Activated effector memory CD4-positive, alpha-beta T cell treated with Interleukin-2 at 50 U/mL for 16 hours (primary cell): ENCODE data around the gene NPB.

Experiments used
- DNase-seq: peaks from one replicate; pipeline ENCODE4 v3.0.0-alpha.2; 2020

NPB gene

GRCh38 chr17:81927653-81928543 is 25.9 kb downstream of the NPB start, which contains the start of gene MAFG:
Gene MAFG, minus strand, starts transcription at chr17:81927735. Its CDS starts 4,550 bp downstream, at chr17:81923185.
- peak; percentile 80 for DNase-seq

- DNase-seq: no peak
Observed at GRCh38 chr17:81928544-81929252, 26.7 kb downstream of the NPB start.

- DNase-seq: no peak
Observed at GRCh38 chr17:81929253-81930141, 27.5 kb downstream of the NPB start.

- no peak for DNase-seq
Observed at GRCh38 chr17:81930142-81931125, 28.4 kb downstream of the NPB start.

- no peak for DNase-seq
Observed at GRCh38 chr17:81931189-81931556, 29.1 kb downstream of the NPB start.

GRCh38 chr17:81931557-81932332 is 29.7 kb downstream of the NPB start:
- DNase-seq: no peak

GRCh38 chr17:81932333-81932983 is 30.4 kb downstream of the NPB start:
- no peak for DNase-seq

GRCh38 chr17:81933178-81933699 is 31.2 kb downstream of the NPB start:
- DNase-seq: no peak

GRCh38 chr17:81934098-81934757 is 32.2 kb downstream of the NPB start:
- no peak for DNase-seq

GRCh38 chr17:81934850-81935708 is 33.0 kb downstream of the NPB start:
- no peak for DNase-seq

- no peak for DNase-seq
Observed at GRCh38 chr17:81935709-81936084, 33.7 kb downstream of the NPB start.

- no peak for DNase-seq
Observed at GRCh38 chr17:81939218-81939617, 37.2 kb downstream of the NPB start.

GRCh38 chr17:81939881-81940385 is 37.9 kb downstream of the NPB start:
- DNase-seq: no peak

- DNase-seq: no peak
Observed at GRCh38 chr17:81940538-81941483, 38.8 kb downstream of the NPB start.

- DNase-seq: no peak
Observed at GRCh38 chr17:81941484-81942166, 39.6 kb downstream of the NPB start.

GRCh38 chr17:81942167-81942553 is 40.1 kb downstream of the NPB start:
- DNase-seq: no peak

GRCh38 chr17:81944858-81945257 is 42.8 kb downstream of the NPB start:
- no peak for DNase-seq
